Endothelial cell of umbilical vein (primary cell): Measurements from ENCODE around the gene TMCC3. TPM values are rescaled to one million over a fixed set of nuclear protein-coding genes. Genes with fewer than 3 reads are reported as not detected.

Experiments used
- BruUV-seq: library from RNA; stranded (reverse); fragments of 400-500 nt; replicated peaks from 2 replicates; lab custom pipeline; 2021; lab: Mats Ljungman, UMichigan
- CTCF ChIA-PET: fragments of 300-600, 350-600 bp; sonication (Branson Sonifier 250); formaldehyde crosslinking; loops from one replicate; lab custom pipeline; 2021; ENCODE audit warnings: antibody characterized with exemption, inconsistent platforms; lab: Charles Lee
- POLR2A ChIA-PET: fragments of 300-600, 350-600 bp; sonication (Branson Sonifier 250); formaldehyde crosslinking; loops from one replicate; lab custom pipeline; 2021; ENCODE audit warnings: antibody characterized with exemption, inconsistent platforms; lab: Charles Lee
- DNase-seq: peaks from one replicate; pipeline ENCODE4 v3.0.0-alpha.2; 2011; ENCODE audit warnings: low read depth, low spot score
- FAIRE-seq: peaks from 2 replicates; lab custom pipeline; 2011; peaks lifted over from hg19 to GRCh38; lab: Jason Lieb, UNC
- H2AFZ ChIP-seq: 2 replicates; pipeline ENCODE4 v1.6.0; 2012; ENCODE audit warnings: low read depth, low read length, control low read depth, inconsistent platforms
- H3K27ac ChIP-seq: 2 replicates; pipeline ENCODE4 v1.5.1; 2011; ENCODE audit warnings: low read depth, mild to moderate bottlenecking, control low read depth, low read length, moderate library complexity; ENCODE audit not compliant: insufficient read depth
- H3K27me3 ChIP-seq, 2 experiments: 2 replicates each; pipeline versions ENCODE4 v1.6.0 to v1.6.1; 2011; ENCODE audit warnings: low read length in 2 of 2, mixed read lengths in 1 of 2; ENCODE audit not compliant: control insufficient read depth in 2 of 2, insufficient read depth in 2 of 2
- H3K36me3 ChIP-seq, 2 experiments: 2 replicates in 1 of 2; 3 replicates in 1 of 2; pipeline ENCODE4 v1.5.1; 2011; ENCODE audit warnings: low read length in 2 of 2, mild to moderate bottlenecking in 1 of 2, moderate library complexity in 1 of 2; ENCODE audit not compliant: control insufficient read depth in 2 of 2, insufficient read depth in 2 of 2; ENCODE audit errors: extremely low read depth in 1 of 2
- H3K4me1 ChIP-seq: 3 replicates; pipeline ENCODE4 v1.5.1; 2011; ENCODE audit warnings: mild to moderate bottlenecking, low read length; ENCODE audit not compliant: control insufficient read depth, insufficient read depth; ENCODE audit errors: extremely low read depth
- H3K4me2 ChIP-seq: 2 replicates; pipeline ENCODE4 v1.6.1; 2011; ENCODE audit warnings: low read length, control low read depth, mixed read lengths; ENCODE audit not compliant: insufficient read depth
- H3K4me3 ChIP-seq, 3 experiments: fragments of 200-600 bp in 1 of 3; sonication (generic), shearing (Covaris generic) in 1 of 3; replicated peaks in 1 of 3; 2 replicates each; pipeline ENCODE4 v1.5.1; 2011 to 2016; ENCODE audit warnings: control low read depth in 3 of 3, low read length in 3 of 3, mild to moderate bottlenecking in 2 of 3, inconsistent platforms in 1 of 3, low read depth in 1 of 3, moderate library complexity in 1 of 3; ENCODE audit not compliant: insufficient read depth in 1 of 3
- H3K79me2 ChIP-seq: 2 replicates; pipeline ENCODE4 v1.6.0; 2012; ENCODE audit warnings: low read length, inconsistent platforms; ENCODE audit not compliant: control insufficient read depth, insufficient read depth
- H3K9ac ChIP-seq: replicated peaks from 2 replicates; pipeline ENCODE3; 2011; ENCODE audit warnings: low read length, control low read depth; ENCODE audit not compliant: insufficient read depth; ENCODE audit errors: extremely low read depth
- H3K9me1 ChIP-seq: replicated peaks from 3 replicates; pipeline ENCODE4 v1.6.0; 2011; ENCODE audit warnings: mild to moderate bottlenecking, low read length; ENCODE audit not compliant: control insufficient read depth, insufficient read depth; ENCODE audit errors: extremely low read depth
- H3K9me3 ChIP-seq: replicated peaks from 2 replicates; pipeline ENCODE4 v1.5.1; 2012; ENCODE audit warnings: low read length, inconsistent platforms; ENCODE audit not compliant: control insufficient read depth, insufficient read depth
- H4K20me1 ChIP-seq: replicated peaks from 2 replicates; pipeline ENCODE3; 2011; ENCODE audit warnings: mild to moderate bottlenecking, low read length; ENCODE audit not compliant: control insufficient read depth, insufficient read depth; ENCODE audit errors: extremely low read depth
- EZH2 ChIP-seq: IDR thresholded peaks from 2 replicates; pipeline ENCODE4 v1.6.1; 2012; ENCODE audit warnings: borderline replicate concordance, low read depth, mild to moderate bottlenecking, moderate library complexity, low read length, inconsistent platforms; ENCODE audit not compliant: severe bottlenecking
- JUN ChIP-seq: IDR thresholded peaks from 2 replicates; pipeline ENCODE4 v1.6.1; 2011; ENCODE audit warnings: borderline replicate concordance, low read depth; ENCODE audit not compliant: insufficient read length, insufficient read depth
- POLR2A ChIP-seq: IDR thresholded peaks from 2 replicates; pipeline ENCODE4 v1.6.1; 2012; ENCODE audit warnings: low read depth, mild to moderate bottlenecking, control low read depth, low read length
- POLR2AphosphoS5 ChIP-seq: IDR thresholded peaks from 2 replicates; pipeline ENCODE4 v1.6.1; 2012; ENCODE audit warnings: low read depth, mild to moderate bottlenecking, control low read depth, low read length, moderate library complexity; ENCODE audit not compliant: insufficient read depth
- dilution Hi-C: fragments of 300-500 bp; cut with MboI; formaldehyde crosslinking; loops from one replicate; pipeline ENCODE4 v1.15.0; 2019; ENCODE audit warnings: low sequenced_read_pairs; ENCODE audit not compliant: extremely low pct_ligation_motif_present
- intact Hi-C: fragments of 100-400 bp; cut with micrococcal nuclease; formaldehyde crosslinking; loops from one replicate; pipeline ENCODE4 v1.10.0; 2022
- polyA plus RNA-seq, 4 experiments: library from polyadenylated mRNA; depleted of rRNA in 3 of 4; stranded (reverse) in 3 of 4; unstranded in 1 of 4; fragments of >200 nt; gene quantifications; 2 replicates each; pipeline versions ENCODE4 v1.2.1 to v1.2.3, GENCODE V29; 2011 to 2012; ENCODE audit warnings: missing spikeins in 1 of 4
- total RNA-seq: library from RNA; stranded (reverse); gene quantifications from 2 replicates; pipeline ENCODE4 v1.2.3, GENCODE V29; 2021

TMCC3 gene
- total and polyA plus RNA-seq, 2 donors (not counting 3 experiments of a cell fraction or from before 2014, with no cell fraction given) = 13.5 to 30.4 TPM

DNA sequence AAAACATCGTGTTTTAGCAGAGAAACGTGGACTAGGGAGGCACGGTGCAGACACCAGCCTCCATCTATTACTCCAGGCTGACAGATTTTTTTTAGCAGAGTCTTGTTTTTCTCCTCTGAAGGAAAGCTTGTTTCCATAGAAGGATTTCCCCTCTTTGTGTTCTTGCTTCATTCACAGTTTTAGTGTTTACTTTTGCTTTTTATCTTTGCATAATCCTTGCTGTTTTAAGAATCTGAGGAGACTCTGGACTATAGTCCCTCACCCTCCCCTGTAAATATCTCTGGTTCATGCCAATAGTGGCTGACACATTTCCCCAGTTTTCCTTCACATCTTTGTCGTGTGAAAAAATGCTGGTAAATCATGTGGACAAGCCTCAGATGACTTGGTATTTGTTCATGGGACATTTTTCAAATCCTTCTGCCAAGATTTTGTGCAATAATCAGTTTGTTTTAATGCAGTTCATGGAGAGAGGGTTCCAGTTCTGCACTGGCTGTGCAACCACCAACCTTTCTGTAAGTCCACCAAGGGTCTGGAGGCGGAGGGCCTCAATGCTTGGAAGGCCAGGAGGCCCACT, 39.9 kb upstream of the TMCC3 start:
- H3K4me2 ChIP-seq = peak overlapping the region; percentile 59
- DNase-seq = peak; percentile 98
- FAIRE-seq = peak; percentile 78
- H4K20me1 ChIP-seq = no peaks in the 10 kb centered on the region
- H3K9me3 ChIP-seq = no peaks in the 10 kb centered on the region
- peak overlapping the region; percentile 54 for H3K27ac ChIP-seq
- peaks cover 20% of the 10 kb centered on the region for H3K4me1 ChIP-seq
- H3K4me3 ChIP-seq = peak overlapping the region in 1 of 3 experiments; percentile 33
- H3K36me3 ChIP-seq = no peaks in the 10 kb centered on the region
- no TSS peak for BruUV-seq
- dilution Hi-C loops (no loop called here), intact Hi-C loops (loop anchor here (1.0 kb wide), 3 partner anchors 24 to 120 kb away; no protein-coding TSS in a partner anchor)
- no peaks in the 10 kb centered on the region for H3K79me2 ChIP-seq
- no peaks in the 10 kb centered on the region for H3K9me1 ChIP-seq
- TF ChIP-seq JUN (peak; percentile 51), POLR2AphosphoS5 (no peak)
- ChIA-PET CTCF (interaction anchor here (0.6 to 2.1 kb wide), 14 partner anchors 10 to 819 kb away, joined by 3 to 14 read pairs (median 3); no protein-coding TSS in a partner anchor), POLR2A (interaction anchor here (0.7 to 1.6 kb wide), 3 partner anchors 11 to 16 kb away, joined by 3 read pairs; no protein-coding TSS in a partner anchor)
- peak overlapping the region; percentile 42 for H3K9ac ChIP-seq
- no peaks in the 10 kb centered on the region for H3K27me3 ChIP-seq
- H2AFZ ChIP-seq = peak overlapping the region; percentile 68

- H3K27me3 ChIP-seq = no peaks in the 10 kb centered on the region
- no peaks in the 10 kb centered on the region for H4K20me1 ChIP-seq
- peak overlapping the region in 1 of 3 experiments; percentile 33 for H3K4me3 ChIP-seq
- H2AFZ ChIP-seq = peak overlapping the region; percentile 68
- DNase-seq (no peak), FAIRE-seq (no peak)
- H3K27ac ChIP-seq = peak overlapping the region; percentile 54
- peak overlapping the region; percentile 59 for H3K4me2 ChIP-seq
- ChIA-PET CTCF (interaction anchor here (0.6 to 2.1 kb wide), 14 partner anchors 9 to 141 kb away, joined by 3 to 14 read pairs (median 3); no protein-coding TSS in a partner anchor), POLR2A (interaction anchor here (1.2 to 1.6 kb wide), 2 partner anchors 11 to 15 kb away, joined by 3 read pairs; no protein-coding TSS in a partner anchor)
- no TSS peak for BruUV-seq
- peak overlapping the region; percentile 42 for H3K9ac ChIP-seq
- TF ChIP-seq POLR2A = no peak
- TF ChIP-seq JUN = no peak
- TF ChIP-seq POLR2AphosphoS5 = no peak
- TF ChIP-seq EZH2 = no peak
- H3K36me3 ChIP-seq = no peaks in the 10 kb centered on the region
- no peaks in the 10 kb centered on the region for H3K79me2 ChIP-seq
- intact Hi-C loops = loop anchor here (1.0 kb wide), 4 partner anchors 13 to 119 kb away; no protein-coding TSS in a partner anchor
- no peaks in the 10 kb centered on the region for H3K9me1 ChIP-seq
- dilution Hi-C loops = no loop called here
- no peaks in the 10 kb centered on the region for H3K9me3 ChIP-seq
- H3K4me1 ChIP-seq = peaks cover 20% of the 10 kb centered on the region
These were observed 39.3 kb upstream of the TMCC3 start for GRCh38 chr12:94689646-94690036.
